Activated naive CD4-positive, alpha-beta T cell treated with anti-CD3 and anti-CD28 coated beads, Interleukin-2, amount 10 ng/mL, durations not matched to agents 5 hours and 36 hours (primary cell): ENCODE measurements around the gene PSEN2. TPM values are rescaled to one million over a fixed set of nuclear protein-coding genes. Genes with fewer than 3 reads are reported as not detected.

Experiments used
- total RNA-seq, 2 experiments: library from RNA; stranded (reverse); gene quantifications; one replicate each; pipeline ENCODE4 v1.2.3, GENCODE V29; 2021

The PSEN2 gene
- 1 to 10 TPM; 4.0 to 5.0 TPM for total RNA-seq

DNA sequence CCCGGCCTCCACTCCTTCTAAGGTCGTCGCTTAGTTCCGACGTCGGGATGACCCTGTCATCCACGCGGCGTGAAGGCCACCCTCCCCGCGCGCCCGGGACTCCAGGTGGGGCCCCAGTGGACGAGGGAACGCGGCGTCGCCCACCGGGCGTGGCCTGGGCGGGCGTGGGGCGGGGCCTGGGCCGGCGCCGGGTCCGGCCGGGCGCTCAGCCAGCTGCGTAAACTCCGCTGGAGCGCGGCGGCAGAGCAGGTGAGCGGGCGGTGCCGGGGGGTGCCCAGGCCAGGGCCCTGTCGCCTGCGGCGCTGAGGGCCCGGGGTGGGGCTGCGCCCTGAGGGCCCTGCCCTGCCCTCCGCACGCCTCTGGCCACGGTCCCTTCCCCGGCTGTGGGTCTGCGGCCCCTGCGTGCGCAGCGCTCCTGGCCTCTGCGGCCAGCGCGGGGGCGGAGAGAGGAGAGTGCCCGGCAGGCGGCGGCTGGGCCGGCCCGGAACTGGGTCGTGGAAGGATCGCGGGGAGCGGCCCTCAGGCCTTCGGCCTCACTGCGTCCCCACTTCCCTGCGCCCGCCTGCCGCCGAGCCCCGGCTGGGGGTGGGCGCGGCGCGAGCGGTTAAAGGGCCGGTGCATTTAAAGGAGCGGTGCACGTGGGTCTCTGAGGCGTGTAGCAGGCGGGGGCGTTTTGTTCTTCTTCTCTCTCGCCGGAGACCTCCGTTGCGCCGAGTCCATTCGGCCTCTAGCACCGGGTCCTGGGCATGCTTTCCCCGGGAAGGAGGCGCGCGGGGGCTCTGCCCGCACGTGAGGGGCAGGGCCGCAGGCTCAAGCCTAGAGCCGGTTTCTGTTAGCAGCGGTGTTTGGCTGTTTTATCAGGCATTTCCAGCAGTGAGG is at the start of gene PSEN2:
Gene PSEN2, plus strand, starts transcription at position 216 of the 879 bp plus-strand sequence. CDS start 11,292 bp downstream, outside the sequence.

DNA sequence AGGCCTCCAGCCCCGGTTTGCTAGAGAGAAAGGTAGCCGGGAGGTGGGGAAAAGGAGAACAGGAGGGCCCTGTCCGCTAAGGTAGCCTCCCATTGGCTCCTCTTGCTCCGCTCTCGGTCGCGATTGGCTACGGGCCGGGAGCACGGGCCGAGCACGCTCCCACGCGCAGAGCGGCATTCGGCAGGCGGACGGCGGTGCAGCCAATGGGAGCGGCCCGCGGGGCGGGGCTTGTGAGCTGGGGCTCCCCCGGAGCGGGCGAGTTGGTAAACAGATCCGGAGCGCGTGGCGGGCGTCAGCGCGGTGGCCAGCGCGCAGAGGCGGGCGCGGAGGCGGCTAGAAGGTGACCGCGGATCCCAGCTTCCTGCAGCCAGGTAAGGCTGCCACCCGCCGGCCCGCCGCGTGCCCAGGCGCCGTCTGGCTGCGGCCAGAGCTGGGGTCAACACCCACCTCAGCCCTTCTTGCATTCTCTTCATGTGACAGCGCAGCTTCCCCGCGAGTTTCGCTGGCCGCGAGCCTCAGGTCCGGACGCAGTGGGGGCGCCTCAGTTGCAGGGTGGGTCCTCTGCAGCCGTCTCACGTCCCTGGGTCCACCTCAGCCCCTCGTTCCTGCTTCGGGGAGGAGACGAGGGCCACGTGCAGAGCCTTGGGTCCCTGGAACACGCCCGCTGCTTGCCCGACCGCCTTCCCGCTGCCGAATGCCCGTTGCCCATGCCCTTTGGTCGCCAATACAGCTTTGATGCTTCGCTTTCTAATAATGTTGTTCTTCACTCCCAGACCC is 69.8 kb downstream of the PSEN2 start, which contains the start of gene COQ8A:
Gene COQ8A, plus strand, starts transcription at position 266 of the 777 bp plus-strand sequence. CDS start 21,092 bp downstream, outside the sequence.

Other genes with a start within 250 kb of the PSEN2 start
- gene ITPKB, start 131.3 kb upstream of the PSEN2 start, total RNA-seq: 10 to 100 TPM; 65.8 to 67.9 TPM
- gene COQ8A, start 69.7 kb downstream of the PSEN2 start, total RNA-seq: 10 to 100 TPM; 28.2 to 29.6 TPM